Activated CD8-positive, alpha-beta memory T cell treated with anti-CD3 and anti-CD28 coated beads for 24 hours (primary cell): ENCODE data around the gene PLEKHH3.
A peak's percentile ranks its signal among the peaks of the same experiment; 100 is the strongest.

ENCODE experiments used
- DNase-seq: peaks from one replicate; pipeline ENCODE4 v3.0.0-alpha.2; 2020

Gene PLEKHH3, protein sequence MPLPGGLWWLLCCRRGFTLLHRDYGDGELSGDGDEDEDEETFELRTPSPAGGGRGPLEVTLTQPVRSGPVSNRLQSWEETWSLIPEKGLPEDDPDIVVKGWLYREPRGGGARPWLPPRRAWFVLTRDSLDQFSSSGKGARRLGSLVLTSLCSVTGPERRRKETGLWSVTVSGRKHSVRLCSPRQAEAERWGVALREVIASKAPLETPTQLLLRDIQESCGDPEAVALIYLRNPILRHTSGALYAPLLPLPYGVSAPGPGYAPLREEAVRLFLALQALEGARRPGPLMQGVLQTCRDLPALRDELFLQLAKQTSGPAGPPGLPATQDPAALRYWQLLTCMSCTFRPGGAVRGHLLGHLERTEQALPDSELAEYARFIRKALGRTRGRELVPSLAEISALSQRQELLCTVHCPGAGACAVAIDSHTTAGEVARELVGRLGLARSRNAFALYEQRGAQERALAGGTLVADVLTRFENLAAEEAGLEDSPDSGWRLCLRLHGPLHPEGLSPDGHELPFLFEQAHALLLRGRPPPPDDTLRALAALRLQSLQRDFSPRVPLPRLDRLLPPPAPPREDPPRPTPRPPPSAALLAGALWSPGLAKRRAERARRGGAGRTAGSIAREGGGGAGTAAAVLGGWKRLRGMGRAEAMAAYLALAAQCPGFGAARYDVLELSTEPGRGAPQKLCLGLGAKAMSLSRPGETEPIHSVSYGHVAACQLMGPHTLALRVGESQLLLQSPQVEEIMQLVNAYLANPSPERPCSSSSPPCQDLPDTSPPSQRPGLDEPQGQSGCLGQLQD

DNA sequence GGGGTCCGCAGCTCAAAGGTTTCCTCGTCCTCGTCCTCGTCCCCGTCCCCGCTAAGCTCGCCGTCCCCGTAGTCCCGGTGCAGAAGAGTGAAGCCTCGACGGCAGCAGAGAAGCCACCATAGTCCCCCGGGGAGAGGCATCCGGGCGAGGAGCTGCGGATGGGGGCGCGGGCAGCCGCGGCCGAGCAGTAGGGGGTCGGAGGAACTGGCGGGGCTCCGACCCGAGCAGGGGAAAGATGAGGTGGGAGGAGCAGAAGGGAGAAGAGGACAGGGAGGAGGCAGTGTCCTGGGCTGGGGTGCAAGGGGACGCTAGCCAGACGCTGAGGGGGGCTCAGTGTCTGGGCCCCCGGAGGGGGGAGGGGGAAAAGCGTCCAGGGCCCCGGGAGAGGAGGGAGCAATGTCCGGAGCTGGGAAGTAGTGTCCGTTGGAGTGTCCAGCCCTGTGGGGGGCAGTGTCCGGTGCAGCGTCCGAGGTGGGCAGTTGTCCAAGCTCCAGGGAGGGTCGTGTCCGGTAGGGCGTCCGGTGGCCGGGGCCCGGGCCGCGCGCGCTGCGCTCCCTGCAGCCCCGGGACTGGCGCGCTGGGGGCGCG is at the start of gene PLEKHH3:
Gene PLEKHH3 (minus strand): TSS at position 571 of the 588 bp plus-strand sequence. CDS start 431 bp downstream, at position 140.
- DNase-seq, result peak; percentile 72

DNA sequence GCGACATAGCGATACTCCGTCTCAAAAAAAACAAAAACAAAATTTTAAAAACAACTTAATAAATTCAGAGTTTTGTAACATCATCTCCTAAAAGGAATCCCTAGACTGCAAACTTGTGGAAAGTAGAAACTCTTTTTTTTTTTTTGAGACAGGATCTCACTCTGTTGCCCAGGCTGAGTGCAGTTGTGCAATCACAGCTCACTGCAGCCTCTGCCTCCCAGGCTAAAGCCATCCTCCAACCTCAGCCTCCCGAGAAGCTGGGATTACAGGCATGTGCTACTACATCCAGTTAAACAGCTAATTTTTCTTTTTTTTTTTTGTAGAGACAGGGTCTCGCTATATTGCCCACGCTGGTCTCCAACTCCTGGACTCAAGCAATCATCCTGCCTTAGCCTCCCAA is 48.3 kb upstream of the PLEKHH3 start:
- DNase-seq, result no peak

DNA sequence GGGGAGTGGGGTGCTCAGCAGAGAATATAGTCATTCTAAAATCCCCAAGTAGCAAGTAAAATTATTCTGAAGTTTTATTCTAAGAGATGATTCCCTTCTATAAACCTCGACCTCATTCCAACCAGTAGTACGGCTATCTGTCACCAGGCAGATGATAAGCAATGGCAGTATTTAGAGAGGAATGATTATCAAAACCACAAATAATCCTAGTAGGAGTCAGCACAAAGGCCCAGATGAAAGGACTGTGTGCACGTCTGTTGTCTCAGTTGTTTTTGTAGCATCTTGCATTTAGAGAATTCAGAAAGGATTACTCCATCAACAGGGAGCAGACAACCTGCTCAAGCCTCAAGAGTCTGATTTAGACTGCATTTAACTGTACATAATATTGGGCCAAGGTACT is 46.8 kb upstream of the PLEKHH3 start:
- no peak for DNase-seq

DNA sequence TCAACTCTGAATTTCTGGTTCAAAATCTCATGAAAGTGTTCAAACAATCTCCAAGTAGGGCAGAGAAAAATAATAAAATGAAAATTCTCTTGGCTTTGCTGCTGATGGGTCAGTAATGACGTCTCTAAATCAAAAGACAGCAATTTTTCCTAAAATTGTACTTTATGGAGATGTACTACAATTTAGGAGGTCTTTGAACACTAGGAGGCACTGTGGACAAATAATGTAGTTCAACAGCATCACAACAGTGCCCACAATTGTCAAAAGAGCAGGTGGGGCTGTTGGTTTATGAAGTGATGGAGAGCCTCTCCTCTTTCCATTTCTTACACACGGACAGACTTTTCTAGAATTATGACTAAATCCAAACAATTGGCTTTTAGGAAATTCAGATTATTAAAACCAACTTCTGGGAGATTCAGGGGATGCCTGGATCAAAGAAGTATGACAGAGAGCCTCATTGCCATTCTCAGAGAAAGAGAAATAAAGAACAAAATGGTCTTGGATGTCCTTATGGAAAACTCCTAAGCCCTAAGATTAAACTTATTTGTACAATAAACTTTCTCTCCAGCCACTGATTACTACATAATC is 44.3 kb upstream of the PLEKHH3 start:
- DNase-seq, result no peak

DNA sequence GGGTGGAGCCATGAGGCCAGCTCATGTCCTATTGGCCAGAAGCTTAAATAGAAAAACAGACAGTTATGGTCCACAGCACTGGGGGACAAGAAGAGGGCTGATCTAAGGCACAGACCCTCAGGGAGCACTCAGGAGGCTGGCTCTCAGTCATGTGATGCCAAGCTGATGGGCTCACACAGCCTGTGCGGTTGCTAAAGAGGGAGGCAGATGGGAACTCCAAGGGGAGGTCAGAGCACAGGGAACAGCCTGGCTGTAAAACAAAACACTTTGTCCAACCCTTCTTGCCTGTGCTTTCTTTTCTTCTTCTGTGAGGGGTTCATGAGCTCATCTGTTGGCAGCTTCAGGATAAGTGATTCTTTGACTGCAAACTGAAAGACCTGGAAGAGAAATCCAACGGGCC is 32.8 kb upstream of the PLEKHH3 start:
- no peak for DNase-seq

DNA sequence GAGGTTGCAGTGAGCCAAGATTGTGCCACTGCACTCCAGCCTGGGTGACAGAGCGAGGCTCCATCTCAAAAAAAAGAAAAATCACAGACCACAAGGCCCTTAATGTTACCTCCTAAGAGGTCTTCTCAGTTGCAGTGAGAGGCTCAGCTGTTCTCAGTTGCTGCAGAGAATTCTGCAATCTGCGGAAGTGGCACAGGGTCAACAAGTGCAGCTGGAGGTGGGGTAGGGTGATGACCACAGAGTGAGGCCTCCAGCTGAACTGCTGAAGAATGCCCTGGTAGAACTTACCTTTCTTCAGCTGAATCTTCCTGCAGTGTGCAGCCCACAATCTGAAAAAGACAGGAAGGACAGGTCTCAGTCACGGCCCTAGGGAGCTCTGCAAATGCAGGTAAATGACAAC is 31.8 kb upstream of the PLEKHH3 start:
- no peak for DNase-seq

DNA sequence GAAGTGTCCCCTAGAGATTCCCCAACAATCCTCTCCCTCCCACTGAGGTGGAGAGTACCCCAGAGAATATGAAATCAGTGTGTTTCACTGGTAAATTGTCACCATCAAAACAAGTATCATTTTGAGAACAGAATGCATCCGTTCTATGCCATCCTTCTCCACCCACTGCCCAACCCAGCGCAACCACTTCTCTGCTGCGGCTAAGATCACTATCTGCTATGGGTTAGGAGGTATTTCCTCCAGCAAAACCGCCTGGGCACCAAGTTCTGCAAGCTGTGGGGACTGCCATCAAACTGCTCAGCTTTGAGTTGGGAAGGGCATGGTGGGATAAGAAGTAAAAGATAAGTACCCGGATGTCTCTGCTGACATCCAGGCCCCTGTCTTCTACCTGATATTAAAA is 29.9 kb upstream of the PLEKHH3 start:
- DNase-seq, result no peak

DNA sequence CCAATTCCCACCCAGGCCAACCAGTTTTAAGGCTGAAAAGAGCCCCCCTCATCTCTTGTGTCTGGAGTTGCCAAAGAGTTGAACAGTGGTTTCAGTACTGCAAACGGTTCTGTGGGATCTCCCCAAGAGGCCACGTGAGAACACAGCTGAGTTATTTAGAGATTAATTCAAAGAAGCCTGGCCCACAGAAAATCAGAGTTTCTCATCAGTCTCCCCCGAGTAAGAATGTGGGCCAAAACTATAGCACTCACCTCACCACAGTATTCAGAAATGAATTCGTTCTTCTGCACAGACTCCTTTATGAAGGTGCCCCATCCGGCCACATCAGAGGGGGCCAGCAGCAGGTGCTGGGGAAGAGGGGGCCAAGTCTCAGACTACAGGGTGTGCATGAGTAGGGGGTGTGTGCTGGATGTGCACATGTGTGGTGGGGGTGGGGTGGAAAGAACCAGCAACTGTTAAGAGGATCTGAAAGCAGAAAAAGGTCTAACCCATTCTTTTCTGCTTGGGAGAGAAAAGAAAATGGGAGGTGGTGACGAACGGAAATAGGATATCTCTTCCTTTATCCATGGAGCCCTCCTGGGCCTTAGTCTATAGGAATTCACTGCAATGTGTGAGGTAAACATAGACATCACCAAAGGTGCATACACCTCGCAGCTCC is 28.2 kb upstream of the PLEKHH3 start:
- no peak for DNase-seq

DNA sequence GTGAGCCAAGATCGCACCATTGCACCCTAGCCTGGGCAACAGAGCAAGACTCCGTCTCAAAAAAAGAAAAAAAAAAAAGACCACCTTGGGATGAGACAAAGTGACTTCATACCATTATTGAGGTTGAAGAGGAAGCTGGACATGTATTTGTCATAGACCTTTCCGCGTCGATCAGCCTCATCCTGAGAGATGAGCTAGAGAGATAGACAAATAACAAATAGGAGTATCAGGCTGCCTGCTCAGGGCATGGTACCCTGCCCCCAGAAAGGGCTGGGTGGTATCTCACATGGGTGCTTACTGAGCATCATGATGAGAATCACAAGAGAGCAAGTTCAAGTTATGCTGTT is 27.7 kb upstream of the PLEKHH3 start:
- no peak for DNase-seq

DNA sequence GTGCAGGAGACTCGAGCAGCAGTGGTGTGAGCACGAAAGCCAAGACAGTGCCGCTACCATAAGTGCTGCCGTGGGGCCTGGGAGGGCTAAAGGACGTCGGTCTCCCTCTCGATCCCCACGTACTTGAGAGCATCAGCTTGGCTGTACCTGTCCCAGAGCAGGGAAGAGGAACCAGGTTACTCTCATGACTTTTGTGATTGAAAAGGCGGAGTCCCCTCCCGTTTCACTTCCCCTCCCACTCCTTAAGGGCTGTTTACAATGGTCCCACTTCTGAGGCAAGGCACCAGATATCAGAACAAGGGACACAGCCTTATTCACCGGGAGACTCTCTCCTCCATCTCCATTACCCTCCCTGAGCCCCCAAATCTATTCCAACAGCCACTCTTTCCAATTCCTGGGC is 25.7 kb upstream of the PLEKHH3 start:
- DNase-seq, result no peak

DNA sequence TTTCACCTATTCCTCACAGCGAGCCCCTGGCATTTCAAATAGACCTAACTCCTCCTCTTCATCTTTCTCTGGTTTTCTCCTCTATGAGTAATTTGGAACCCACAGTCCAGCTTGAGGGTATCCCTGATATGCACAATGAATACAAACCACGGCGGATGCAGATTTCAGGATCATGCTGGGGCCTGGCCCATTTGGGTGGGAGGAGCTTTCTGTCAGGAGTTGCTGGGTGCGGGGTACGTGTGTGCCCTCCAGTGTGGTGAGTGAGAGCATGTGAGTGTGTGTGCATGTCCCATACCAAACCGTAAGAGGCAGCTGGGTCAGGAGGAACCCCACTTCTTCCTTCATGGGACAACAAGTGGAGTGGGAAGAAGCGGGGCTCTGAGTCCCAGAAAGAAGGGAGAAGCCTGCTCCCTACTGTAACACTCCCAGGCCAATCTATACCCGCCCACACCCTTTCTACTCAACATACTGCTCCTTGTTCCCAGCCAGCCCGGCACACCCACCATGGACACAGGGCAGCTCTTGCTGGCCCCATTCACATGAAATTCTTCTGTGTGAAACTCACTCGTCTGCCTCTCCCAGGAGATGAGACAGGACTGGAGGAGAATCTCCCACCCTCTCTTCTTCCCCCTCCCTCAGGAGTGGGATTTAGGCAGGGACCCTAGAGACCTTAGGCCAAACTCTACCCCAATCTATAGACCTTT is 23.9 kb upstream of the PLEKHH3 start:
- no peak for DNase-seq

DNA sequence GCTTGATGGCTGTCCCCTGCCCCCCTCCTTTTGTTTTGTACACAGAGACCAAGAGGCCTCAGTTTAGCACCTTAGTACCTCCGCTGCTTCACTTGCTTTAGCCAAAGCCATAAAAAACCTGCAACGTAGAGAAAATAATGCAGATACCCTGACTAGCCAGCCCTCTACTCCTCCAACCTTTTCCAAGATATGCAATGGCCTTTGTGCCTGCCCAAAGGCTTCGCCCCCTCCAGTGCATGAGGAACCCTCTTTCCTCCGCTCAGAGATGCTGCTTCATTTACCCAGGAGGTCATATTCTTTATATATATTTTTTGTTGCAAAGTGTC is 22.6 kb upstream of the PLEKHH3 start:
- no peak for DNase-seq

DNA sequence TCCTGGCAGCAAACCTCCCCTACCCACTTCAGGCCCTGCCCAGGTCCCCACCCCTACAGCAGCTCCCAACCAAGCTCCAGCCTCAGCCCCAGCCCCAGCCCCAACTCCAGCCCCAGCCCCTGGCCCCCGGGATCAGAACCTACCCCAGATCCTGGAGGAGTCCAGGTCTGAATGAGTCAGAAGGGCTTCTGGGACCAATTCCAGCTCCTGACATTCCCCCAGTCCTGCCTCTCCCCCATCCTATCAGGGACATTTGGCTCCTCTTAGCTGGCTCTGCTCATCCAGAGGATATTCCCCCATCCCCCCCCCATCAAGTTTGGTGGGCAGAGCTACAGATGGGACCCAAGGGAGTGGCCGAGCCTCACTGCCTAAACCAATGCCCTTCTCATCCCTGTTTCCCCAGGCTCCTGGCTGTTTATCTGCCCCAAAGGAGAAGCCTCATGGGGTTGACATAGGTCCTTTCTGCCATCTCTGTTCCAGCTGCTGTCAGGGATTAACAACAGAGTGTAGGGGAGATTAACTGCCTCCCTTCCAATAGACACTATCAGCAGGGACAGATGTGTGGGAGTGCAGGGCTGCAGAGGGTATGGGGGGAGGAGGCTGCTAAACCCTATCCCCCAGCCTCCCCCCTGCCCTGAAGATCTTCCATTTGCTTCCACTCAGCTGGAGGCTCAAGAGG is 22.1 kb upstream of the PLEKHH3 start:
- no peak for DNase-seq

DNA sequence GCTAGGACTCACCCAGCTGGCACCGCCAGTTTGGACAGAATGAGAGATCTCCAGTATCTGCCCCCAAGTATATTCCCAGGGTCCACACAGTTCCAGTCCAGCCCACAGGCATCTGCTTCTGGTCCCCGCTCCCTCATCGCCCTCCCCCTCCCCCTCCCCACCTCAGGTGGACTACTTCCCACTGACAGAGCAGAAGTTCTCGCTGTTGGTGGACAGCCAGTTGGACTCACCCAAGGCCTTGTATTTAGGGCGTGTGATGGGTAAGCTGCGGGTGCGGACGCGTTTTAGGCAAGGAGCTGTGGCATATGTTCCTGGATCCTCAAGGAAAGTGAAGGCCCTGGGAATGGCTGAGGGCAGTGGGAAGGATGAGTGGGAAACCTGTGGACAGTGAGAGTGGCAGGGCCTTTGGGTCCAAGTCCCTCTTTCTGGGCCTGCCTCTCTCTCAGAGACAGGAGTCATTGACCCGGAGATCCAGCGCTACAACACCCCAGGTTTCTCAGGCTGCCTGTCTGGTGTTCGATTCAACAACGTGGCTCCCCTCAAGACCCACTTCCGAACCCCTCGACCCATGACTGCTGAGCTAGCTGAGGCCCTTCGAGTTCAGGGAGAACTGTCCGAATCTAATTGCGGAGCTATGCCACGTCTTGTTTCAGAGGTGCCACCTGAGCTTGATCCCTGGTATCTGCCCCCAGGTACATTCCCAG is 20.5 kb upstream of the PLEKHH3 start:
- no peak for DNase-seq

DNA sequence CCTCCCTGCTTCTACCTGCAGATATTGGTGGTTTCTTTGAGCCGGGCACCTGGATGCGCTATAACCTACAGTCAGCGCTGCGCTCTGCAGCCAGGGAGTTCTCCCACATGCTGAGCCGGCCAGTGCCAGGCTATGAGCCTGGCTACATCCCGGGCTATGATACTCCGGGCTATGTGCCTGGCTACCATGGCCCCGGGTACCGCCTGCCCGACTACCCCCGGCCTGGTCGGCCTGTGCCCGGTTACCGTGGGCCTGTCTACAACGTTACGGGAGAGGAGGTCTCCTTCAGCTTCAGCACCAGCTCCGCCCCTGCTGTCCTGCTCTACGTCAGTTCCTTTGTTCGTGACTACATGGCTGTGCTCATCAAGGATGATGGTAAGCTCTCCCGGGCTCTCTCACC is 18.7 kb upstream of the PLEKHH3 start:
- no peak for DNase-seq

DNA sequence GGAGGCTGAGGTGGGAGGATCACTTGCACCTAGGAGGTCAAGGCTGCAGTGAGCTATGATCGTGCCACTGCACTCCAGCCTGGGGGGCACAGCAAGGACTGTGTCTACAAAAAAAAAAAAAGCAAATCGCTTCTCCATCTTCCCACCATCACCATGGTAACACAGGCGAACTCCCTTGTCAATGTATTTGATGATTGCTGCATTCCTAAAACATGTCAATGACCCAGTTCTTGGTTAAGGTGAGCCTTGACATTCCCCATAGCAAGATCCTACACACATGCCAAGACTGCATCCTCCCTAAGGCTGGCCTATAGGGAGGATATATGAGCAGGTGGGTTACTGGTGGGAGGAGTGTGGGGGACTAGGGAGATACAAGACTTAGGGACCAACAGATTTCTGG is 17.7 kb upstream of the PLEKHH3 start:
- no peak for DNase-seq

DNA sequence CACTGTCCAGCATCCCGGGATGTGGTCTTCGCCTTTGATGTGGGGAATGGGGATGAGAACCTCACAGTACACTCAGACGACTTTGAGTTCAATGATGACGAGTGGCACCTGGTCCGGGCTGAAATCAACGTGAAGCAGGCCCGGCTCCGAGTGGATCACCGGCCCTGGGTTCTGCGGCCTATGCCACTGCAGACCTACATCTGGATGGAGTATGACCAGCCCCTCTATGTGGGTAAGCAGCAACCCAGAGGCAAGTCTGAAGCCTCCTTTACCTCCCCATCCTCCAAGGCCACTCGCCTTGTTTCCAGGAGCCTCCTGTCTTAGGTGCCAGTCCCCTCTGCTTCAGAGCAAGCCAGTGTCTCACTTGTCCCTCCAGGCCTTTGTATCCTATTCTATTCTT is 15.7 kb upstream of the PLEKHH3 start:
- no peak for DNase-seq

DNA sequence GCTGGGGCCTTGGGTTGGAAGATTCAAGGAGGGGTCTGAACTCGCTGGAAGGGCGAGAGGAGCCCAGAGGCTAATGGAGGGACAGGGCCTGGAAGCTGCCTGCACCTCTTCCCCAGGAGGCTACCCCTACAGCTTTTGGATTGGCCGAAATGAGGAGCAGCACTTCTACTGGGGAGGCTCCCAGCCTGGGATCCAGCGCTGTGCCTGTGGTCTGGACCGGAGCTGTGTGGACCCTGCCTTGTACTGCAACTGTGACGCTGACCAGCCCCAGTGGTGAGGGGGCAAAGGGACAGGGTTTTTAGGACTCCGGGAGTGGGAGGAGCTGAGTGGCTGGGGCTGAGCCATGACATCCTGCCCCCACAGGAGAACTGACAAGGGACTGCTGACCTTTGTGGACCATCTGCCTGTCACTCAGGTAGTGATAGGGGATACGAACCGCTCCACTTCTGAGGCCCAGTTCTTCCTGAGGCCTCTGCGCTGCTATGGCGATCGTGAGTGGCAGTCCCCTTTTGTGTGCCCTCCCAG is 14.3 kb upstream of the PLEKHH3 start:
- no peak for DNase-seq

DNA sequence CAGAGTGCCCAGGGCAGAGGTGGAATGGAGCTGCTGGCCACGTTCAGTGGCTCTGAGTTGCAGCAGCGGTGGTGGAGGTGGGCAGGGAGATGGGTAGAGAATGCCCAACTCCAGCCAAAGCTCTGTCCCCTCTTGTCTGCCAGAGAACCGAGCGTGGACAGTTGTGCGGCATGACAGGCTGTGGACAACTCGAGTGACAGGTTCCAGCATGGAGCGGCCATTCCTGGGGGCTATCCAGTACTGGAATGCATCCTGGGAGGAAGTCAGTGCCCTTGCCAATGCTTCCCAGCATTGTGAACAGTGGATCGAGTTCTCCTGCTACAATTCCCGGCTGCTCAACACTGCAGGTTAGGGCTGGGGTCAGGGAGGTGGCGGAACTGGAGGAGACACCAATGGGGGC is 13.8 kb upstream of the PLEKHH3 start:
- DNase-seq, result no peak

DNA sequence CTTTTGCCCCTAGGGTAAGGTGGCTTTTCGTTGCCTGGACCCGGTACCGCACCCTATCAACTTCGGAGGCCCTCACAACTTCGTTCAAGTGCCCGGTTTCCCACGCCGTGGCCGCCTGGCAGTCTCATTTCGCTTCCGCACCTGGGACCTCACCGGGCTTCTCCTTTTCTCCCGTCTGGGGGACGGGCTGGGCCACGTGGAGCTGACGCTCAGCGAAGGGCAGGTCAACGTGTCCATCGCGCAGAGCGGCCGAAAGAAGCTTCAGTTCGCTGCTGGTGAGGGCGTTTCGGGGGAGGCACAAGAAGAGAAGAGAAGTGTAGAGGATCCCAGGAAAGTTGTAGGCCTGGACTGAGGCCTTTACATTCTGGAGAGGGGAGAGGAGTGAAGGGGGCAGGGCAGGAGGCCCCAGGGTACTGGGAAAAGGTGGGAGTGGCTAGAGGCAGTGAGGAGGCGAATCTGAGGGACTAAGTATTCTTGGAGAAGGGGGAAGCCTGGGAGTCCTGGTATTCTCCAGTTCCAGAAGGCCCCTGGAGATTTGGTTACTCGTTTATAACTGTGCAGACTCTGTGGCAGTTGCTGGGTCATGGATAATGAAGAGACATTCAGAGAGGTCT is 11.0 kb upstream of the PLEKHH3 start:
- no peak for DNase-seq
